ENCODE measurements around the gene SURF1. TPM values are rescaled to one million over a fixed set of nuclear protein-coding genes. Genes with fewer than 3 reads are reported as not detected.

The SURF1 gene
- total RNA-seq, 1 experiment from 2014 or later, result 57.7 TPM

DNA sequence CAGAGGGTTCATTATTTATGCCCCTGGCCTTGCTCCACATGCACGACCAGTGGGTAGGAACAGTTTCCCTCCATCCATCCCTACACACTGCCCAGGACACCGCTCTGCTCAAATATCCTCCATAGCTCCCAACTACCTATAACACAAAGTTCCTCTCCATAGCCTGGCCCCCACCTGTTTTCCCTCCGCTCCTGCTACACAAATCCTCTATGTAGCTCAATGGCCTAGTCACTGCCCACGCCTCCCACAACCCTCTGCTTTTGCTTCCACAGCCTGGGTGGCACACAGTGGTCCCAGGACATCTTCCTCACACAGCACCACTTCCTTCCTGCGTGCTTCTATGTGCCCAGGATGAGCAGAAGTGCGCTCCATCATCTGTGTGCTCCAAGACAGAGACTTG is 41.1 kb upstream of the SURF1 start:
- H3K4me2 ChIP-seq, result no peak overlapping the region
- no peak for DNase-seq
- H3K36me3 ChIP-seq (ENCODE audit: low read depth), result no peaks in the 10 kb centered on the region
- H3K9me3 ChIP-seq (ENCODE audit: insufficient read depth, low read depth), result no peaks in the 10 kb centered on the region
- ChIA-PET POLR2A (ENCODE audit: unreplicated experiment) (interaction anchor here (0.5 kb wide), 1 partner anchor 52 kb away, joined by 6 read pairs; no protein-coding TSS in a partner anchor), CTCF (no interaction called here)
- TF ChIP-seq EZH2 (IDR thresholded peaks at IDR 0.05; ENCODE audit: low read depth) (no peak), CTCF (conservative IDR thresholded peaks at IDR 0.05) (no peak)
- no peaks in the 10 kb centered on the region for H3F3A ChIP-seq (ENCODE audit: insufficient read depth, low read depth)
- H2AFZ ChIP-seq, result no peak overlapping the region
- H3K4me3 ChIP-seq, result no peak overlapping the region
- H3K27ac ChIP-seq, result no peak overlapping the region
- no peaks in the 10 kb centered on the region for H3K9me2 ChIP-seq (ENCODE audit: insufficient read depth)
- intact Hi-C loops (cut with micrococcal nuclease; ENCODE audit: unreplicated experiment), result no loop called here
- H3K4me1 ChIP-seq (replicated peaks; ENCODE audit: insufficient read depth), result no peaks in the 10 kb centered on the region
- no peaks in the 10 kb centered on the region for H4K20me1 ChIP-seq (ENCODE audit: insufficient read depth)
- H3K27me3 ChIP-seq (ENCODE audit: insufficient read depth, low read depth), result peaks cover 41% of the 10 kb centered on the region
- no peaks in the 10 kb centered on the region for H3K79me2 ChIP-seq (ENCODE audit: low read depth)
- BruUV-seq (replicated peaks), result no TSS peak

- Histone ChIP-seq H3K9me2 (ENCODE audit: insufficient read depth) (no peaks in the 10 kb centered on the region), H3K36me3 (ENCODE audit: low read depth) (no peaks in the 10 kb centered on the region), H2AFZ (no peak overlapping the region), H3K27me3 (ENCODE audit: insufficient read depth, low read depth) (peaks cover 41% of the 10 kb centered on the region), H3F3A (ENCODE audit: insufficient read depth, low read depth) (no peaks in the 10 kb centered on the region), H3K9me3 (ENCODE audit: insufficient read depth, low read depth) (no peaks in the 10 kb centered on the region), H3K4me2 (no peak overlapping the region), H3K79me2 (ENCODE audit: low read depth) (no peaks in the 10 kb centered on the region), H3K27ac (no peak overlapping the region), H3K4me1 (replicated peaks; ENCODE audit: insufficient read depth) (no peaks in the 10 kb centered on the region), H4K20me1 (ENCODE audit: insufficient read depth) (no peaks in the 10 kb centered on the region), H3K4me3 (no peak overlapping the region)
- BruUV-seq (replicated peaks), result no TSS peak
- ChIA-PET POLR2A (ENCODE audit: unreplicated experiment) (interaction anchor here (0.5 kb wide), 1 partner anchor 53 kb away, joined by 6 read pairs; no protein-coding TSS in a partner anchor), CTCF (no interaction called here)
- intact Hi-C loops (cut with micrococcal nuclease; ENCODE audit: unreplicated experiment), result no loop called here
- DNase-seq, result no peak
- TF ChIP-seq EZH2 (IDR thresholded peaks at IDR 0.05; ENCODE audit: low read depth) (no peak), CTCF (conservative IDR thresholded peaks at IDR 0.05) (peak; percentile 30; the same call in 1 of the 2 replicates)
Observed at GRCh38 chr9:133396952-133397351, 40.7 kb upstream of the SURF1 start.

DNA sequence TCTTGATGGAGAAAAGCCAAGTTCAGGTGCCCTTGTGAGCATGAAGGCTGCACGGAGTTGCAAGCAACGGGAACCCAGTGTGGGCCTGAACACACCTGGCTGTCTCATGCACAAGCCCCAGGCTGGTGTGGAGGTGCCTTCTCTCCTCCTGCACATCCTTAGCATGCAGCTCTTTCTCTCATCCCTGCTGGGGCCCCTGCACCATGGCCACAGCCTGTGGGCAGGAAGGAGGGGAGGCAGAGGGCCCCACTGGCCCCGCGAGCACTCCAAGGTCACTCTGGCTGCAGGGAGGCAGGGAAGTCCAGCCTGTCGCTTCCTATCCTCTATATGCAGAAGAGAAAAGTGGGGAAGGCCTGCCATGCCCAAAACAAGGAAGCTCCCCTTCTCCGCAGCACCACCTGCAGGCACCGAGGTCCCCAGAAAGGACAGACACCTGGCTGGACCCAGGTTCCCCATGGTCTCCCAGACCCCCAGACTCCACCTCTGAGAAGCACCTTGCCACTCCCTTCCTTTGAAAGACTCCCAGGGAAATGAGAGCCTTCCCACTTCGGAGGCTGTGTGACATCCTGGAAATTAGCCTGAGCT is 38.5 kb upstream of the SURF1 start:
- Histone ChIP-seq H3K36me3 (ENCODE audit: low read depth) (no peaks in the 10 kb centered on the region), H3F3A (ENCODE audit: insufficient read depth, low read depth) (no peaks in the 10 kb centered on the region), H4K20me1 (ENCODE audit: insufficient read depth) (no peaks in the 10 kb centered on the region), H3K4me1 (replicated peaks; ENCODE audit: insufficient read depth) (no peaks in the 10 kb centered on the region), H2AFZ (no peak overlapping the region), H3K79me2 (ENCODE audit: low read depth) (no peaks in the 10 kb centered on the region), H3K27ac (no peak overlapping the region), H3K4me3 (no peak overlapping the region), H3K4me2 (no peak overlapping the region), H3K27me3 (ENCODE audit: insufficient read depth, low read depth) (peaks cover 48% of the 10 kb centered on the region), H3K9me3 (ENCODE audit: insufficient read depth, low read depth) (no peaks in the 10 kb centered on the region), H3K9me2 (ENCODE audit: insufficient read depth) (no peaks in the 10 kb centered on the region)
- TF ChIP-seq CTCF (conservative IDR thresholded peaks at IDR 0.05), result no peak
- no peak for TF ChIP-seq EZH2 (IDR thresholded peaks at IDR 0.05; ENCODE audit: low read depth)
- intact Hi-C loops (cut with micrococcal nuclease; ENCODE audit: unreplicated experiment), result no loop called here
- ChIA-PET POLR2A (ENCODE audit: unreplicated experiment) (interaction anchor here (0.5 to 0.7 kb wide), 2 partner anchors 21 to 47 kb away, joined by 3 to 5 read pairs; no protein-coding TSS in a partner anchor), CTCF (no interaction called here)
- no TSS peak for BruUV-seq (replicated peaks)
- no peak for DNase-seq

Measured in PC-9 (cell line).